NCI-H1092 treated with DMSO at 0.1 percent for 48 hours (cell line): ENCODE results near the gene WRNIP1.
A peak's percentile ranks its signal among the peaks of the same experiment; 100 is the strongest.
"Not testable (repeated sequence)": the region's sequence is repeated elsewhere in the genome, so short reads cannot be mapped to it uniquely, and the experiment has no call there.

Experiments
- DNase-seq: peaks from one replicate; lab custom pipeline; 2025; lab: John Stamatoyannopoulos, UW

WRNIP1 gene

DNA sequence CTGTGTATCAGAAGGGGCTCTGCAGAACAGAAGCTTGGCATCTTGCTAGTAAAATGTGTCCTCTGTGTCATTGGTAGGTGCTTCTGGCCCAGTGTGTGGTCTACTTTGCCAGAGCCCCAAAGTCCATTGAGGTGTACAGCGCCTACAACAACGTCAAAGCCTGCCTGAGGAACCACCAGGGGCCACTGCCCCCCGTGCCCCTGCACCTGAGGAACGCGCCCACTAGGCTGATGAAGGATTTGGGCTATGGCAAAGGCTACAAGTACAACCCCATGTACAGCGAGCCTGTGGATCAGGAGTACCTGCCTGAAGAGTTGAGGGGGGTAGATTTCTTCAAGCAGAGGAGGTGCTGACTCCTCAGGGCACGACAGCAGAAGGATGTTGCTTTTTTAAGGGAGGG is 19.7 kb downstream of the WRNIP1 start:
- no peak for DNase-seq

DNA sequence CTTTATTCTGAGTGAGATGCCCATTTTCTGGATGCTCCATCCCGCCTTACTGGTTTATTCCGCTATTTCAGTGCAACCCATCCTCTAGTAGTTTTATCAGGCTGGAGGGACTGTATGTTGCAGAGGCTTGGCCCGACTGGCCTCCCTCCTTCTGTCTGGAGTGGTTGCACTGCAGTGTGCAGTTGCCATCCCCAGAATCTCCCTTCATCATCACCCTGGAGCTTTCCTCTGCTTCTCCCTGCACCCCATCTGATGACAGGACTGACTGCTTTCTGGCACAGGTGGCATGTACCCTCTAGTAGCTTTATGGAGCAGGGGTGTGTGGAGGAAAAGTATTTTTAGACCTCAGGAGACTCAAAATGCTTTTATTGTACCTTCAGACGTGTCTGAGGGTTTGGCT is 21.1 kb downstream of the WRNIP1 start:
- no peak for DNase-seq

DNA sequence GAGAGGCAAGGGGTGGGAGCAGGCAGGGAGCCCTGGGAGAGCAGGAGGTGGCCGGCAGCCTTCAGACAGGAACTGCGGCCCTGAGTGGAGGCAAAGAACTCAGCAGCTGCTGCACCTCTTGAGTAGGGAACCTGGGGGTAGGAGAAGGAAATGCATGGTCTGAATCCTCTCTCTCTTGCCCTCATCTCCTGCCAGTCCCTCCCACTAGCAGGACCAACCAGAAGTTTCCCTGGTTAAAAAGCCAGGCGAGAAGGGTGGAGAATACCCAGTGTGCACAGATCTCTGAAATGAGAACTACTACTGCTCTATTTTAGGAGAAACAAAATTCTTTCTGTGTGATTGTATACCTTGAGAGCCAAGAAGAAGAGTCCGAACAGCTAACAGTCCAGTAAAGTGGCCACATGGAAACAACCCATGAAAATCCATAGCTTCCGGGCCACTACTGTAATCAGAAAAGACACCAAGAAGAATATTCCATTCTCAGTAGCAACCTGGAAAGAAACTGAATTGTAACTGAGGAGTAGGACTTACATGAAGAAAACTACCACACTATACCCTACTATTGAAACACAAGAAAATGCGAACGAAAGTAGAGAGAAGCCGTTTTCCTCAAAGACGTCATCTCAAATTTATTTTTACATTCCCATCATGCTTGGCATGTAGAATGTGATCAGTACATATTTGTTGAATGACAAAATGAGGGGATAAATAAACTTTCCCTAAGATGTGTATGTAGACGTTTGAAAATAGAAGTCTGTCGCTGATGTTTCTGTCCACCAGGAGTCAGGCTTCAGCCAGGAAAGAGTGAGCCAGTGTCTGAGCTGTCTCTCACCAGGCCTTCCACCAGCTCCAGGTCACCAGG is 25.6 kb downstream of the WRNIP1 start:
- DNase-seq = peak; percentile 8

- DNase-seq = no peak
Observed at GRCh38 chr6:2791450-2791974, 26.3 kb downstream of the WRNIP1 start.

- DNase-seq = no peak
Observed at GRCh38 chr6:2792330-2793110, 27.3 kb downstream of the WRNIP1 start.

GRCh38 chr6:2793534-2794151 is 28.4 kb downstream of the WRNIP1 start:
- DNase-seq = no peak

DNA sequence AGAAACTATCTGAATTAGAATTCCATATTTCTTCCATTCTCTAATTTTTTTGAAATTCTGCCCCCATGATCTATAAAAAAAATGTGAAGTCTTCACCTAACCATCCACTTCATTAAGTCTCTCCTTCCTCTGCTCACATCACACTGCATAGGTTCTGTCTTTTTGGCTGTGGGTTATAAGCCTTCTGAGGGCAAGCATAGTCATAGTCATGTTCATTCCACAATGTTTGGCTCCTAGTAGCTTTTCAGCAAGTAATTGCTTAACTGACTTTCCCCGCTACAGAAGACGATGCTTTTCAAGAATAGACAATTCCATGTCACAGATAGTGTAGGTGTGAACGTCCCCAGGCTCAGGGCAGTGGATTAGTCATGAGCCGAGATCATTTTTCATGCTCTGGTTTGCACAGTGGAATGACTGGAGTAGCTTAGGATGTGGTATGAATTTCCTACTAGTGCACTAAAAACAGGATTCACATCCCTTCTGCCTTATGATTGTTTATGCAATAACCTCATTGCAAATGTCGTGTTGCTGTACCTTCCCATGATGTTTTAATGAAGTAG is 29.1 kb downstream of the WRNIP1 start:
- no peak for DNase-seq

GRCh38 chr6:2795162-2795561 is 30.0 kb downstream of the WRNIP1 start:
- no peak for DNase-seq

DNA sequence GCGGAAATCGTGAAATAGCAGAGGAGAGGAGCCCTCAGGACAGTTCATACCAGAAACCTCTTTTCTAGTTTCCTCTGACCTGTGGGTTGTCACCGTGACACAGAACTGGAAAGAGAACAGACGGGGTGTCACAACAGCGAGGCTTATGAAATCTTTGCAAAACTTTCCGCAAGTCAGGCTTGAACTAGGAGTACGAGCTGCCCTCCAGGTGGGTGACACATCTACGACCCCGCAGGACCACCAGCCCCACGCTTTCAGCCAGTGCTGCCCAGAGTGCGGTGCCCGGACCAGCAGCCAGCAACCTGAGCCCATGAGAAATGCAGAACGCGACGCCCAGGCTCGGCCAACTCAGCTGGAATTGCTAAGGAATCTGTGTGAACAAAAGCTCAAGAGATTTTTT is 30.8 kb downstream of the WRNIP1 start:
- DNase-seq = no peak

GRCh38 chr6:2796861-2797260 is 31.7 kb downstream of the WRNIP1 start:
- DNase-seq = no peak

- no peak for DNase-seq
Observed at GRCh38 chr6:2797564-2798031, 32.4 kb downstream of the WRNIP1 start.

- DNase-seq = no peak
Observed at GRCh38 chr6:2798586-2799134, 33.5 kb downstream of the WRNIP1 start.

- no peak for DNase-seq
Observed at GRCh38 chr6:2799936-2800527, 34.8 kb downstream of the WRNIP1 start.

DNA sequence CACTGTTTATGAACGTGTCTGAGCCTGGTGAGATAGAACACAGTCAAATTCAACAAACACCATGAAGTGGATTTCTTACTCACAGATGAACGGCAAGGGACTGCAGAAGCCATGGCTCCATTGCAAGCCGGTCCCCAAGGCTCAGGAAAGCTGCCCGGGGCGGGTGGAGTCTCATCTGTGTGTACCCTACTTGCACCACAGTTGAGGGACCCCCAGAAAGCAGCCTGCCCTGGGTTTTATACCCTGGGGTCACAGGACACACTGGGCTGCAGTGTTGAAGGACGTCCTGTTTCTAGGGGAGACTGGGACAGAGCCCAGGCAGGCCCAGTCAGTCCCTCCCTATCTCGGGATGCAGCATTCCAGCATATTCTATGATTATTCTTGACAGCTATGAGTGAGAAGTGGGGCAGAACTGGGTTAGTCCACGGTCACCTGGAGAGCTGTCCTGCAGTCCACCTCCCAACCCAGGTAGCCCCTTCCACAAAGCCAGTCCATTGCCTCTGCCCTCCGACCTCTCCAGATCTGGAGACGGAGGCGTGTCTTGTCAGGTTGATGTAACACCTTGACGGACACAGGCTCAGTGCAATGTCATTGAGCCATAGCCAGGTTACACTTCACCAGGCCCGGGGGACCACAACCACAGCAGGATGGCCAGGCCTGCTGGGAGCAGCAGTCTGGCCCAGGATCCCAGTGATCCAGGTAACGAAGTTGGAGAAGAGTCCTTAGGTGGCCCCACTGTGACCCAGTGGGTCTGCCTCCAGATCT is 35.5 kb downstream of the WRNIP1 start:
- DNase-seq = no peak

GRCh38 chr6:2801687-2802086 is 36.5 kb downstream of the WRNIP1 start:
- DNase-seq = not testable (repeated sequence)

DNA sequence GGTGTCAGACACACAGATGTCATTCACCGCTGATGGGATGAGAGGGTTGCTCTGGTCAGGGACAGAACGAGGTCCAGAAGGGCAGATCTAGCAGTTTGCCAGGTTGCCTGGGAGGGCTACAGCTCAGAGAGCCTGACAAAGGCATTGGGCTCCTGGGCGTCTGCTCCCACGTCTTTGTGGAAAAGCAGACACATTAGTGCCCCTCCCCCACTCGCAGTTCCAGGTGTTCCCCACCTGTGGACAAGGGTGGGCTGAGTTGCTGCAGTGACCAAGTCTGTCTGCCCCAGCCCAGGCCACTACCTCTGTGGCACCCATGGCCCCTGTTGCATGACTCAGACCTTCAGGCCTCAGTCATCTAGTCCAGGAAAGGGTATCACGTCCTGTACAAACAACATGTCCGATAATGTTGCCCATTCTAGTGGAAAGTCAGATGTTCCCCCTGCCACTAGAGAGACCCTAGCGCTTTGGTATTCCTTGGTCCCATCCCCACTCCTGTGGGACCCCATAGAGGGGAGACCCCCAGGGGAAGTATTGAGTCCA is 37.4 kb downstream of the WRNIP1 start:
- no peak for DNase-seq

- no peak for DNase-seq
Observed at GRCh38 chr6:2803731-2804429, 38.7 kb downstream of the WRNIP1 start.

GRCh38 chr6:2804516-2804915 is 39.3 kb downstream of the WRNIP1 start:
- DNase-seq = no peak

- no peak for DNase-seq
Observed at GRCh38 chr6:2805031-2805430, 39.8 kb downstream of the WRNIP1 start.

DNA sequence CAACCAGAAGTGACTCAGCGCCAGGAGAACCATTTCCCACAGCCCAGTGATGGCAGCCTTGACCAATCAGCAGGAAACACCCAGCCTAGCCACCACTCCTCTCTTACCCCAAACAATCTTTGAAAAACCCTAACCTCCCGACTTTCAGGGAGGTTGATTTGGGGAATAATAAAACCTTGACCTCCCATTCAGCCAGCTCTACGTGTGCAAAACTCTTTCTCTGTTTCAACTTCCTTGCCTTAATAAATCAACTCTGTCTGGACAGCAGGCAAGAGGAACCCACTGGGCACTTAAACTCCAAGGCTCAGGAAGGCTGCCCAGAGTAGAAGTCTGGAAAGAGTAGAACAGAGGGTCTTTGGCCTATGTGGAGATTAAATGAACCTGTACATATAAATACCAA is 41.5 kb downstream of the WRNIP1 start:
- DNase-seq = no peak
